ENCODE results near the gene ALK. TPM values are rescaled to one million over a fixed set of nuclear protein-coding genes. Genes with fewer than 3 reads are reported as not detected.

ALK gene
- total RNA-seq, 4 donors from 2014 or later, result 0.08 to 0.40 (median 0.28) TPM

GRCh38 chr2:29741132-29741531, 180.3 kb downstream of the ALK start:
- no peak for TF ChIP-seq POLR2A (IDR thresholded peaks at IDR 0.05)
- TF ChIP-seq, protein P1, sequence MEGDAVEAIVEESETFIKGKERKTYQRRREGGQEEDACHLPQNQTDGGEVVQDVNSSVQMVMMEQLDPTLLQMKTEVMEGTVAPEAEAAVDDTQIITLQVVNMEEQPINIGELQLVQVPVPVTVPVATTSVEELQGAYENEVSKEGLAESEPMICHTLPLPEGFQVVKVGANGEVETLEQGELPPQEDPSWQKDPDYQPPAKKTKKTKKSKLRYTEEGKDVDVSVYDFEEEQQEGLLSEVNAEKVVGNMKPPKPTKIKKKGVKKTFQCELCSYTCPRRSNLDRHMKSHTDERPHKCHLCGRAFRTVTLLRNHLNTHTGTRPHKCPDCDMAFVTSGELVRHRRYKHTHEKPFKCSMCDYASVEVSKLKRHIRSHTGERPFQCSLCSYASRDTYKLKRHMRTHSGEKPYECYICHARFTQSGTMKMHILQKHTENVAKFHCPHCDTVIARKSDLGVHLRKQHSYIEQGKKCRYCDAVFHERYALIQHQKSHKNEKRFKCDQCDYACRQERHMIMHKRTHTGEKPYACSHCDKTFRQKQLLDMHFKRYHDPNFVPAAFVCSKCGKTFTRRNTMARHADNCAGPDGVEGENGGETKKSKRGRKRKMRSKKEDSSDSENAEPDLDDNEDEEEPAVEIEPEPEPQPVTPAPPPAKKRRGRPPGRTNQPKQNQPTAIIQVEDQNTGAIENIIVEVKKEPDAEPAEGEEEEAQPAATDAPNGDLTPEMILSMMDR (IDR thresholded peaks at IDR 0.05), result no peak
- Histone ChIP-seq H3K27ac (no peak overlapping the region), H3K4me3 (replicated peaks in 1 of 3) (no peak overlapping the region), H3K4me1 (peaks cover 6 to 17% of the 10 kb centered on the region in 2 donors), H3K9me3 (no peaks in the 10 kb centered on the region), H3K36me3 (no peaks in the 10 kb centered on the region), H3K27me3 (no peaks in the 10 kb centered on the region)
- intact Hi-C loops (cut with DNase I), result no loop called here
- WGBS, 2 donors, result 88 to 95% methylated on average over 4 of the region's 4 CpGs
- DNase-seq, result no peak

DNA sequence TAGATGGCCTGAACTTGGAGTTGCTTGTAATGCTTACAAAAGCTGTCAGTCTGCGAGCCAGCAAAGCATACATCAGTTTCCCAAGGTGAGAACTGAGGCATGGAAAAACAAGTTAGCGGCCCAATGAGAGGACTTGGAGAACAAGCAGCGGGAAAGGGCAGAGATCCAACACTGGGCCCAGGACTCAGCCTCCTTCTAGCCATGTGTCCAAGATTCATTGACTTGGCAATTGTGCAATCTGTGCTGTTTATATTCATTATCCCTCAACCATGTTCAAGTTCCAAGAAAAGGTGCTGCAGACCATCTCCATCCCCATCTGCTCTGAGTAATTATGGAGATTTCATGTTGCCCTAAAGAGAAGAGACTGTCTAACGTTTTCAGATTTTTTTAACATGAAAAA, 187.4 kb downstream of the ALK start:
- Histone ChIP-seq H3K4me1 (no peaks in the 10 kb centered on the region), H3K4me3 (replicated peaks in 1 of 3) (no peak overlapping the region), H3K27ac (no peak overlapping the region), H3K27me3 (no peaks in the 10 kb centered on the region), H3K9me3 (no peaks in the 10 kb centered on the region), H3K36me3 (no peaks in the 10 kb centered on the region)
- no peak for TF ChIP-seq POLR2A (IDR thresholded peaks at IDR 0.05)
- TF ChIP-seq, protein P1 (IDR thresholded peaks at IDR 0.05), result no peak
- intact Hi-C loops (cut with DNase I), result no loop called here
- 58 to 73% methylated on average over 4 of the region's 4 CpGs for WGBS, 2 donors
- DNase-seq, result peak; percentile 10 to 15

DNA sequence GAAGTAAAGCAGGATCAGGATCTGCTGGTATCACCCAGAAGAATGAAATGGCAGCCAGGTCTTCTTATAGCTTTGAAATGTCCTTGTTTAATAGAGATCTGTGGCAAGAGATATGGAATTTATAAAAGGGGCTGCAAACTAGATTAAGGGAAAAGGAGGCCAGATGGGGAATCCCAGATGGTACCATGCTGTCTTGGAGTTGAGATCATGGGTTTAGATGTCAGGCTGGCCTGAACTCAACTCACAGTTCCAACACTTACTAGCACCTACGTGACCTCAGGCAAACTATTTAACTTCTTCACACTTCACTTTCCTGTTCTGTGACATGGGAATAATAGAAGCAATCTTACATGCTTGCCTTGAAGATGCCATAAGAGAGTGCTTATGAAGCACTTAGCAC, 188.2 kb downstream of the ALK start:
- Histone ChIP-seq H3K27ac (no peak overlapping the region), H3K9me3 (no peaks in the 10 kb centered on the region), H3K36me3 (no peaks in the 10 kb centered on the region), H3K27me3 (no peaks in the 10 kb centered on the region), H3K4me1 (no peaks in the 10 kb centered on the region), H3K4me3 (replicated peaks in 1 of 3) (no peak overlapping the region)
- no peak for DNase-seq
- TF ChIP-seq, protein P1 (IDR thresholded peaks at IDR 0.05), result no peak
- TF ChIP-seq POLR2A (IDR thresholded peaks at IDR 0.05), result no peak
- intact Hi-C loops (cut with DNase I), result no loop called here
- WGBS, 2 donors, result 83 to 89% methylated on average over 1 of the region's 1 CpG

DNA sequence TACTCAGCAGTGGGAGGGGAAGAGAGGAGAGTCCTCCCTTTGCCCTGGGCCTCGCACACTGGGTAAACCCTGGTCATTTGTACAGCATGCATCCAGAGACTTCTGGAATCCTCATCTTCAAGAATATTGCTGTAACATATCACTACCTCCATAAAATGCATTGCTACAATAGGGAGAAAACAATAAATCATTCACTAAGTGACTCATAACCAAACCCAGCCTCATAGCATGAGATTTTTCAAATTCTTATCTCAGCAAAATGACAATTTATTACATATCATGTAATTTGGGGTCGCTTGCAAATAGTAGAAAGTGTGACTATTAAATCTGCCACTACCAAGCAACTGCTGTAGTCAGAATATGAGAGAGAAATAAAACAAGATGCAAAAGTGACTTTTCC, 189.4 kb downstream of the ALK start:
- intact Hi-C loops (cut with DNase I), result no loop called here
- H3K36me3 ChIP-seq, result no peaks in the 10 kb centered on the region
- WGBS, 2 donors, result 80 to 87% methylated on average over 2 of the region's 2 CpGs
- H3K4me3 ChIP-seq (replicated peaks in 1 of 3), result no peak overlapping the region
- DNase-seq, result no peak
- TF ChIP-seq POLR2A (IDR thresholded peaks at IDR 0.05), result no peak
- TF ChIP-seq, protein P1 (IDR thresholded peaks at IDR 0.05), result no peak
- H3K27me3 ChIP-seq, result no peaks in the 10 kb centered on the region
- no peak overlapping the region for H3K27ac ChIP-seq
- H3K9me3 ChIP-seq, result no peaks in the 10 kb centered on the region
- no peaks in the 10 kb centered on the region for H3K4me1 ChIP-seq

DNA sequence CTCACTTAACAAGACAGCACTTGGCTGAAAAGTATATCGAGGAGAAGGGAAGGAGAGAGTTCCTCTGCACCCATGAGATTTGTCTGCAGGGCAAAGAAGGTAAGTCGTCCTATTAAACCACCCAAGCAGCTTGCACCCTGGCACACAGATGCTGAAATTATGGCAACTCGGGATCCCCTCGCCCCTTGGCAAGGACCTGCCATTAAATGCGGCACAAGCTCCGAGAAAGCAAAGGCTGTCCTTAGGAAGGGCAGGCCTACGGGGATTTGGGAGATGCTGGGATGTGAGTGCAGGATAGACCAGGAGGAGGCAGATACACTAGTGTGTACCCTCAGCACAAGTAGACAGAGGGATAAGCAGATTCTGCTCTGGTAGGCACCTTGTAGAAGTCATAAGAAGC, 191.5 kb downstream of the ALK start:
- Histone ChIP-seq H3K27me3 (no peaks in the 10 kb centered on the region), H3K27ac (no peak overlapping the region), H3K36me3 (no peaks in the 10 kb centered on the region), H3K4me3 (replicated peaks in 1 of 3) (no peak overlapping the region), H3K9me3 (no peaks in the 10 kb centered on the region), H3K4me1 (no peaks in the 10 kb centered on the region)
- DNase-seq, result no peak
- WGBS, 2 donors, result 88 to 92% methylated on average over 7 of the region's 7 CpGs
- no peak for TF ChIP-seq POLR2A (IDR thresholded peaks at IDR 0.05)
- TF ChIP-seq, protein P1 (IDR thresholded peaks at IDR 0.05), result no peak
- intact Hi-C loops (cut with DNase I), result no loop called here

All from thyroid gland (tissue), 4 donors.